Measurements from ENCODE around the gene NUP133.
"Not testable (repeated sequence)": the region's sequence is repeated elsewhere in the genome, so short reads cannot be mapped to it uniquely, and the experiment has no call there.

Gene NUP133

DNA sequence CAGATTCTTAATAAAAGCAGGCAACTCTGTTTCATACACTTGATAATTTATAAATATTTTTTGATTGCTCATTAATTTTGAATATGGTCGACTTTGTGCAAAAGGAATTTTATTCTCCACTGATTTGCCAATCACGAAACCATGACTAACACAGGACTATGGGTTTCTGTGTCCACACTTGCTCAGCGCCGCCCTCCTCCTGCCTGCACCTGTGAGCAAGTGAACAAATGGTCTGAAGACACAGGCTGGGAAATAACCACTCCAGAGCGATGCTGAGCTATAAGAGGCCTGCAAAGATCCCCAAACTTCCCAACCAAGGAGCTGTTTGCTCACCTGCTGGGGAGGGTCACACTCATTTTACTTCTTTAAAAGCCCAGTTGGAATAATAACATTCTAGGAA is 30.8 kb upstream of the NUP133 start:
- no peak overlapping the region for H3K27ac ChIP-seq (ENCODE audit: insufficient read depth, low read length, poor library complexity, severe bottlenecking)
- H3K4me1 ChIP-seq (ENCODE audit: control insufficient read depth, insufficient read depth, low read length, poor library complexity, severe bottlenecking) = no peaks in the 10 kb centered on the region
- H3K4me3 ChIP-seq (ENCODE audit: insufficient read depth, low read depth, low read length, poor library complexity, severe bottlenecking) = no peak overlapping the region
- no peak for DNase-seq
- H3K36me3 ChIP-seq (ENCODE audit: control insufficient read depth, insufficient read depth, low read length) = peaks cover 26% of the 10 kb centered on the region
- no peaks in the 10 kb centered on the region for H3K27me3 ChIP-seq (replicated peaks; ENCODE audit: control insufficient read depth, insufficient read depth, low read length, poor library complexity, severe bottlenecking)
- H3K9me3 ChIP-seq (ENCODE audit: control insufficient read depth, low read length) = no peaks in the 10 kb centered on the region

GRCh38 chr1:229537894-229538293 is 29.8 kb upstream of the NUP133 start:
- H3K27ac ChIP-seq (ENCODE audit: insufficient read depth, low read length, poor library complexity, severe bottlenecking) = no peak overlapping the region
- no peaks in the 10 kb centered on the region for H3K4me1 ChIP-seq (ENCODE audit: control insufficient read depth, insufficient read depth, low read length, poor library complexity, severe bottlenecking)
- no peak for DNase-seq
- no peaks in the 10 kb centered on the region for H3K9me3 ChIP-seq (ENCODE audit: control insufficient read depth, low read length)
- no peak overlapping the region for H3K4me3 ChIP-seq (ENCODE audit: insufficient read depth, low read depth, low read length, poor library complexity, severe bottlenecking)
- no peaks in the 10 kb centered on the region for H3K27me3 ChIP-seq (replicated peaks; ENCODE audit: control insufficient read depth, insufficient read depth, low read length, poor library complexity, severe bottlenecking)
- H3K36me3 ChIP-seq (ENCODE audit: control insufficient read depth, insufficient read depth, low read length) = peaks cover 26% of the 10 kb centered on the region

GRCh38 chr1:229536982-229537381 is 28.8 kb upstream of the NUP133 start:
- Histone ChIP-seq H3K27me3 (replicated peaks; ENCODE audit: control insufficient read depth, insufficient read depth, low read length, poor library complexity, severe bottlenecking) (no peaks in the 10 kb centered on the region), H3K36me3 (ENCODE audit: control insufficient read depth, insufficient read depth, low read length) (peaks cover 25% of the 10 kb centered on the region), H3K4me3 (ENCODE audit: insufficient read depth, low read depth, low read length, poor library complexity, severe bottlenecking) (no peak overlapping the region), H3K9me3 (ENCODE audit: control insufficient read depth, low read length) (no peaks in the 10 kb centered on the region), H3K27ac (ENCODE audit: insufficient read depth, low read length, poor library complexity, severe bottlenecking) (no peak overlapping the region), H3K4me1 (ENCODE audit: control insufficient read depth, insufficient read depth, low read length, poor library complexity, severe bottlenecking) (no peaks in the 10 kb centered on the region)
- DNase-seq = no peak

DNA sequence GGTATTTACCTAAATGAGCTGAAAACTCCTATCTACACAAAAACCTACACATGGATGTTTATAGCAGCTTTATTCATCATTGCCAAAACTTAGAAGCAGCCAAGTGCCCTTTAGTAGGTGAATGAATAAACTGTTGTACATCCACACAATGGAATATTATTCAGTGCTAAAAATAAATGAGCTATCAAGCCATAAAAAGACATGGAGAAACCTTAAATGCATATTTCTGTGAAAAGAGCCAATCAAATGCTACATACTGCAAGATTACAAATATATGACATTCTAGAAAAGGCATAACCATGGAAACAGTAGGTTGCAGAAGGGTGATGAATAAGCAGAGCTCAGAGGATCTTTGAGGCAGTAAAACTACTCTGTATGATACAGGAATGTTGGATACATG is 27.1 kb upstream of the NUP133 start:
- H3K36me3 ChIP-seq (ENCODE audit: control insufficient read depth, insufficient read depth, low read length) = peaks cover 30% of the 10 kb centered on the region

DNA sequence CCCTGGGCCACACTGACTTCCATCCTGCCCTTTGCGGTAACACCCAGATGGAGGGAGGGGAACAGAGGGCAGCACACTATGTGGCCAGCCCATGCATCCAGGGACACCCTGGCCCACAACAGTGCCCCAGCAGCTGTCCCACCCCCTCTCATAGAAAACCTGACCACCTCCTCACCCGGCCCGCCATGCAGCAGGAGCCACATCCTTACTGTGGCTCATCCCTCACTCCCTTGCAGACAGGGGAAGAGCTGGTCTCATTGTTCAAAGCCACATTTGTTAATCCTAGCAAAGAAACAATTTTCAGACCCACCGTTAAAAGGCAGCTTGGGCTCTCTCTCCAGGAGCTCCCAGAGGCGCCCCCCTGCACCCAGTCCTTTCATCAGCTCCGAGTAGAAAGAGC is 23.2 kb upstream of the NUP133 start:
- Histone ChIP-seq H3K27ac (ENCODE audit: insufficient read depth, low read length, poor library complexity, severe bottlenecking) (no peak overlapping the region), H3K27me3 (replicated peaks; ENCODE audit: control insufficient read depth, insufficient read depth, low read length, poor library complexity, severe bottlenecking) (no peaks in the 10 kb centered on the region), H3K4me1 (ENCODE audit: control insufficient read depth, insufficient read depth, low read length, poor library complexity, severe bottlenecking) (no peaks in the 10 kb centered on the region), H3K36me3 (ENCODE audit: control insufficient read depth, insufficient read depth, low read length) (peaks cover 35% of the 10 kb centered on the region), H3K9me3 (ENCODE audit: control insufficient read depth, low read length) (no peaks in the 10 kb centered on the region), H3K4me3 (ENCODE audit: insufficient read depth, low read depth, low read length, poor library complexity, severe bottlenecking) (no peak overlapping the region)
- DNase-seq = no peak

More for the DNA sequence above, 27.1 kb upstream of the NUP133 start:
- H3K9me3 ChIP-seq (ENCODE audit: control insufficient read depth, low read length) = no peaks in the 10 kb centered on the region
- H3K4me1 ChIP-seq (ENCODE audit: control insufficient read depth, insufficient read depth, low read length, poor library complexity, severe bottlenecking) = no peaks in the 10 kb centered on the region
- H3K4me3 ChIP-seq (ENCODE audit: insufficient read depth, low read depth, low read length, poor library complexity, severe bottlenecking) = no peak overlapping the region
- no peak overlapping the region for H3K27ac ChIP-seq (ENCODE audit: insufficient read depth, low read length, poor library complexity, severe bottlenecking)
- DNase-seq = no peak
- no peaks in the 10 kb centered on the region for H3K27me3 ChIP-seq (replicated peaks; ENCODE audit: control insufficient read depth, insufficient read depth, low read length, poor library complexity, severe bottlenecking)

- H3K36me3 ChIP-seq (ENCODE audit: control insufficient read depth, insufficient read depth, low read length) = peaks cover 45% of the 10 kb centered on the region
- no peak overlapping the region for H3K27ac ChIP-seq (ENCODE audit: insufficient read depth, low read length, poor library complexity, severe bottlenecking)
- no peaks in the 10 kb centered on the region for H3K9me3 ChIP-seq (ENCODE audit: control insufficient read depth, low read length)
- no peak for DNase-seq
- no peak overlapping the region for H3K4me3 ChIP-seq (ENCODE audit: insufficient read depth, low read depth, low read length, poor library complexity, severe bottlenecking)
- H3K4me1 ChIP-seq (ENCODE audit: control insufficient read depth, insufficient read depth, low read length, poor library complexity, severe bottlenecking) = no peaks in the 10 kb centered on the region
- H3K27me3 ChIP-seq (replicated peaks; ENCODE audit: control insufficient read depth, insufficient read depth, low read length, poor library complexity, severe bottlenecking) = no peaks in the 10 kb centered on the region
Measured at GRCh38 chr1:229529639-229530038, 21.5 kb upstream of the NUP133 start.

DNA sequence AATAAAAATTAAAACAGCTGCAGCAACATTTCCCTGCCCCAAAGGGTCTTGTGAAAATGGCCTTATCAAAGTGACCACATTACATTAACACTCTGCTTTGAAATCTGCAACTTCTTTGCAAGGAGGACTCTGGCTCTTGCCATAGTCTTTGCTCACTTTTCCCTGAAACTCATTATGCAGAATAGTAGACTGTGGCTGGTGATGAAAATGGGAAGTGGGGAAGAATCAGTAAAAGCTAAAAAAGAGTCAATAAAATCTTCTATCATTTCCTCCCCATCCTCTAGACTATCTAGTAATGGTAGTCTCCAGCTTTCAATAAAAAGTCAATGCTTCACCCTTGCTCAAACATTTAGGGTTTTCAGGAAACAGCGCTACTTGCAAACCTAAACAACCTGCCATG is 18.6 kb upstream of the NUP133 start:
- Histone ChIP-seq H3K27me3 (replicated peaks; ENCODE audit: control insufficient read depth, insufficient read depth, low read length, poor library complexity, severe bottlenecking) (no peaks in the 10 kb centered on the region), H3K4me1 (ENCODE audit: control insufficient read depth, insufficient read depth, low read length, poor library complexity, severe bottlenecking) (no peaks in the 10 kb centered on the region), H3K27ac (ENCODE audit: insufficient read depth, low read length, poor library complexity, severe bottlenecking) (no peak overlapping the region), H3K9me3 (ENCODE audit: control insufficient read depth, low read length) (no peaks in the 10 kb centered on the region), H3K4me3 (ENCODE audit: insufficient read depth, low read depth, low read length, poor library complexity, severe bottlenecking) (no peak overlapping the region), H3K36me3 (ENCODE audit: control insufficient read depth, insufficient read depth, low read length) (peaks cover 59% of the 10 kb centered on the region)
- no peak for DNase-seq

DNA sequence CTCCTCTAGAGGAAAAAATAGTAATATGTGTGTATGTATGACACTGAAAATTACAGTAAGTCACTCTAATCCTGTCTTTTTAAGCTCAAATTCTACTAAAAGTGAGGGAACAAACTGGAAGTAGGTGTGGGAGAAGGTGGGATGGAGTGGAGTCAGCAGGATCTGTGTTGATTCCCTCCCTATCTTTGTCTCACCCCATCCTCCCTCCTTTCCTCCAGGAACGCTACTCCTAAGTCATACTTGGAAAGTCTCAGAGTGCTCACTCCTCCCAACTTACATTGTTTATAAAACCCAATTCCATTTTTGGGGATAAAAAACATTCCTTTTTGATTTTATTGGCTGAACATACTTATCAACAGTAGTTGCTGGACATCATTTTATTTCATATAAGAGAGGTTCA is 14.9 kb upstream of the NUP133 start:
- Histone ChIP-seq H3K9me3 (ENCODE audit: control insufficient read depth, low read length) (no peaks in the 10 kb centered on the region), H3K4me1 (ENCODE audit: control insufficient read depth, insufficient read depth, low read length, poor library complexity, severe bottlenecking) (no peaks in the 10 kb centered on the region), H3K4me3 (ENCODE audit: insufficient read depth, low read depth, low read length, poor library complexity, severe bottlenecking) (no peak overlapping the region), H3K27me3 (replicated peaks; ENCODE audit: control insufficient read depth, insufficient read depth, low read length, poor library complexity, severe bottlenecking) (no peaks in the 10 kb centered on the region), H3K36me3 (ENCODE audit: control insufficient read depth, insufficient read depth, low read length) (peaks cover 42% of the 10 kb centered on the region), H3K27ac (ENCODE audit: insufficient read depth, low read length, poor library complexity, severe bottlenecking) (no peak overlapping the region)
- DNase-seq = no peak

GRCh38 chr1:229514578-229515275 is 6.6 kb upstream of the NUP133 start:
- Histone ChIP-seq H3K36me3 (ENCODE audit: control insufficient read depth, insufficient read depth, low read length) (peaks cover 9% of the 10 kb centered on the region), H3K4me1 (ENCODE audit: control insufficient read depth, insufficient read depth, low read length, poor library complexity, severe bottlenecking) (no peaks in the 10 kb centered on the region), H3K4me3 (ENCODE audit: insufficient read depth, low read depth, low read length, poor library complexity, severe bottlenecking) (no peak overlapping the region), H3K27ac (ENCODE audit: insufficient read depth, low read length, poor library complexity, severe bottlenecking) (no peak overlapping the region), H3K27me3 (replicated peaks; ENCODE audit: control insufficient read depth, insufficient read depth, low read length, poor library complexity, severe bottlenecking) (no peaks in the 10 kb centered on the region), H3K9me3 (ENCODE audit: control insufficient read depth, low read length) (no peaks in the 10 kb centered on the region)
- peak; percentile 34 to 50 (median 38) for DNase-seq

GRCh38 chr1:229511625-229512024 is 3.5 kb upstream of the NUP133 start:
- not testable (repeated sequence) for H3K4me3 ChIP-seq (ENCODE audit: insufficient read depth, low read depth, low read length, poor library complexity, severe bottlenecking); H3K27me3 ChIP-seq (replicated peaks; ENCODE audit: control insufficient read depth, insufficient read depth, low read length, poor library complexity, severe bottlenecking); H3K27ac ChIP-seq (ENCODE audit: insufficient read depth, low read length, poor library complexity, severe bottlenecking); DNase-seq; H3K36me3 ChIP-seq (ENCODE audit: control insufficient read depth, insufficient read depth, low read length); H3K9me3 ChIP-seq (ENCODE audit: control insufficient read depth, low read length)
- peaks cover 11% of the 10 kb centered on the region for H3K4me1 ChIP-seq (ENCODE audit: control insufficient read depth, insufficient read depth, low read length, poor library complexity, severe bottlenecking)
